HG03575 (cell line): ENCODE measurements around the gene NEUROG3.
"Not testable (repeated sequence)": the region's sequence is repeated elsewhere in the genome, so short reads cannot be mapped to it uniquely, and the experiment has no call there.

ENCODE experiments used
- ATAC-seq: cut with Tn5 transposase; IDR thresholded peaks from one replicate; pipeline ENCODE4 v1.9.1; 2021; ENCODE audit not compliant: unreplicated experiment, insufficient number of reproducible peaks, low FRiP score; ENCODE audit errors: extremely low read depth

The NEUROG3 gene

DNA sequence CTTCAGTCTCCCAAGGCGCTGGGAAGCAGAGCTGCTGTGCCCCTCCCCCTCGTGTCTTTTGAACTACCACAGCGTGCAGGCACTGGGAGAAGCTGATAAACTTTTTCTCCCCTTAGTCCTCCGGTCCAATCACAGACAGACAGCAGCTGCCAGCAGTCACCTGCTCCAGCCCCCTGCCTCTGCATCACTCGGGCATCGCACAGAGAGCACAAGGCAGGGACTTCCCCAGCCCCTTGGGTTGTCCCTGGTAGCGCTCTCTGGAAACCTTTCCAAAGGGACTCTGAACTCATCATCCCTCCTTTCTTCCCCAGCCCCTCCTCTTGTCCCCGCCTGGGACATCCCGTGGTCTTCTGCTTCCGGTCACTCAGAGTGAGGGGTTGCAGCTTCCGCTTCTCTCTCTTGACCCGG is 1.4 kb upstream of the NEUROG3 start:
- no peak for ATAC-seq

DNA sequence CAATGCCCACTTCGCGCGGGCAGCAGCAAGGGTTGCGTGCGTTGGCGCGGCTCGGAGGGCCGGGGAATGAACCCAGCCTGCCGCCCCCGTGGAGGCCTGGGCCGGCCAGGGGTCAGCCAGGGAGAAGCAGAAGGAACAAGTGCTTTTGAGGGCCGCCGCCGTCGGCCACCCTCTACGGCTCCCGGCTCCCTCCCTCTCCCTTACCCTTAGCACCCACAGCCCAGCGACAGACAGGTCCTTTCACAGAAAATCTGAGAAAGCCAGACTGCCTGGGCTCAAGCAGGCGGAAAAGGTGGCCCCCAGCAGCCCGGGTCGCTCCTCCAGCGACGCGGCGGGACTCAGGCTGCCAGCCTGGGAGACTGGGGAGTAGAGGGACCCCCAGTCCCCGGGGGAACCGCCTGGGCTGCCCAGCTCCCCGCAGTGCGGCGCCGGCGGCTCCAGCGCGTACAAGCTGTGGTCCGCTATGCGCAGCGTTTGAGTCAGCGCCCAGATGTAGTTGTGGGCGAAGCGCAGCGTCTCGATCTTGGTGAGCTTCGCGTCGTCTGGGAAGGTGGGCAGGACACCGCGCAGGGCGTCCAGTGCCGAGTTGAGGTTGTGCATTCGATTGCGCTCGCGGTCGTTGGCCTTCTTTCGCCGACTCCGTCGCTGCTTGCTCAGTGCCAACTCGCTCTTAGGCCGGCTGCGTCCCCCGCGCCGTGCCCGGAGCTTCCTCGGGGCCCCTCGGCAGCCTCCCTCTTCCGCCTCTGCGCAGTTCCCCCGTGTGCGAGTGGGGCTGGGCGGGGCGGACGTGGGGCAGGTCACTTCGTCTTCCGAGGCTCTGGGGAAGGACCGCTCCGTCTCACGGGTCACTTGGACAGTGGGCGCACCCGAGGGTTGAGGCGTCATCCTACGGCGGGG is 815 bp downstream of the NEUROG3 start:
- ATAC-seq: no peak

DNA sequence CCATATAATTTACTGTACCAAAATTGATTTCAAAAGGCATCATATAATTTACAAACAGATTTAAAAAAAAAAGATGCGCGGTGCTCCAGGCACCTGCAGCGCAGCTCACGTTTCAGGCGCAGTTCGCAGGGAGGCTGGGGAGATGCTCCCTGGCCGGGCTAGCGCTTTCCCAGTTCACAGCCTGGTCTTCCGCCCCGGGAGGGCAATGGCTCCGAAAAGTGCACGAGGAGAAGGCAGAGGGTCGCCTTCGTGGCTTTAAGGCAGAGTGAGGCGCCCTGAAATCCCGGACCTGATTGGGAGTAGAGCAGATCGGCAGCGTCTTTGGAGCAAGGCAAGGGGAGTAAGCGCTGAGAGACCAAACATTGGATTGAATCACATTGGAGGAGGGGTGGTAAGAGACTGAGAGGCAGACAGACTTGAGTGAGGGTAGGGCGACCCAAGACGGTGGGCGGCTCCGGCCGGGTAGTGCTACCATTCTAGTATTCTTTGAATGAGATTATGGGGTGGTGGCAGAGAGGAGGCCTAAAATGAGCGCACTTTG is 1.5 kb downstream of the NEUROG3 start:
- no peak for ATAC-seq

DNA sequence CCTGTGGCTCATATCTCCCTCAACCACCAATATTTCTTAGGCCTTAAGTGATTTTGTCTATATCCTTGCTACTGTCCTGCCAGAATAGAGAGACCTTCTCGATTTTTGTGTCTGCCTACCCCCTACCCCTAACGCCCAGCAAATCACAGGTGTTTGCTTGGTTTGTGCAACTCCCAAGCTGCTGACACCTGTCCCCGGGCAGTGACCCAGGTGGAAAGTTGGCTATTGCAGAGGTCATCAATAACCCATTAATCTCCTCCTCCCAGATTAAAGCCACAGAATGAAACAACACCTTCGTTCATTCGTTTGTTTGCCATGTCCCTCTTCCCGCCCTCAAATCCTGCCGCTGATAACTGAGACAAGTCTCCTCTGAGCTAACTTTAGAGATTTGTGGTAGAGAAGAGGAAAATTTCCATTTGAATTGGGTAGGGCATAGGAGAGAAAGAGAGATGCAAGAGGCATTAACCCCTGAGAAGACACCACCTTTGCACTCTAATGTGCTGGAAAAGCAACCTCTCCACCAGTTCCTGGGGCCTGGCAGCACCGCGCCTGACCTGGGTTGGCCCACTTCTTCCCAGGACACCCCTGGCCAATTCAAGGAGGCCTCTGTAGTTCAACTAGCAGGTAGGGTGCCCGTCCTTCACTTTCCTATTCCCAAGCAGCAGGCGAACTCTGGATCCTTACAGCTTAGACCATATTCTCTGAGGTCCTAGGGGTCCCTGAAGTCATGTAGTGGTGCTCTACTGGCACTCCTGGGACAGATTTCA is 3.0 kb downstream of the NEUROG3 start:
- no peak for ATAC-seq

DNA sequence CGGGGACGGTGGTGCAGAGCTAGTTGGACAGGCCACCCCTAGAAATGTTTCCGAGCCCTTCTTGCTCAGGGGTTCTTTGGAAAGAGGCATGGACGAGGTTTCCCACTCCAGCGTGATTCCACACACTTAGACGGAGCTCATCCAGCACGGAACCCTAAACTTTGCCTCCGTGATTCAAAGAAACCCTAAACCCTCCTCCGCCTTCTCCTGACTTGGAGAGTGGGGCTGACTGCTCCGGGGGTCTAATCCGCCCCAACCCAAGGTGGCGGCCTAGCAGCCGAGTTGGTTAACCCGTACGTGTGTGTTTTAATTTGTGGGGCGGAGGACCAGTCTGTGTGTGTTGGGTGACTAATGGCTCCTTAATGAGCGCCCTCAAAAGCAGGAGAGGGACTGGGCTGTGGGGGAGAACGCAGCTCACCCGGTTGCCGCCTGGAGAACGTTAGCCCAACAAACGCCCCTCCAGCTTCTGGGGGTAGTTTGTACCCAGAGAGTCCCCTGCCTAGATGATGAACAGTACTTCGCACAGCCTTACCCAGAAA is 3.8 kb downstream of the NEUROG3 start:
- ATAC-seq: no peak

DNA sequence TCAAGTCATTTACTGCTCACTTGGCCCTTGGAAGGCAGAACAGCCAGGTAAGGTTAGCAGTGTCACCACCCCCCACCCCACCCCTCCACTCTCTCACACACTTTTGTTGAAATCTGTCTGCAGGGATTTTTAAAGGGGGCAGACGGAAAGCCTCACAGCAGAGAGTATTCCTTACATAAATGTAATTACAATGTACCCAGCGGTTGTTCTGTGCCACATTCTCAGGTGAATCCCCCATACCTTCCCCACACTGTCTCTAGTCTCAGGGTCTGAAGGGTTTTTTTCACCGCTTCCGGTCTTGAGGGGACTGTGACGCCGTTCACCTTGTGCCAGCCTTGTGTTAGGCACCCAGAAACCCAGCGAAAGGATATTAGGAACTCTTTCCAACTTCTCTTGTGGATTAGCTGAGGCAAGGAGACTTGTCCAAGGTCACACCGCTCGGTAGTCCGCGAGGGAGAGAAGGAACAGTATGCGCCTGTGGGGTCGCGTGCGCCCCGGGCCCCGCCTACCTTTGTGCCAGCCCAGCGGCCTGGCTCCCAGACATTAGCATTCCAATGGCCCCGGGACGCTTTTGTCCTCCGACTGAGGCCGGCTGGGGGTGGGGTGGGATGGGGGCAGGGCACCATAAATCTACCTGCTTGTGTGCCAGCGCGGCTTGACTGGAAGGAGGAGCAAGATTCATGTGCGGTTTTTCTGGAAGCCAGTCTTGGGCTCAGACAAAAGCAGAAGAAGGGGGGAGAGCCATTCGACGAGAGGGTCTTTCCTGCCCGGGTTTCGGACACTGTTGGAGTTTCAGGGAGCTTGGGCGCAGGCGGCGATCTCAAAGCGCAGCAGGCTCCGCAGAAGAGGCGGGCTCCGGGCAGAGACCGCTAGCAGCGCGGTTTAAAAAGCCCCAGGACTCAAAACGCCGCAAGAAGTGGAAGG is 4.5 kb downstream of the NEUROG3 start:
- ATAC-seq: no peak

DNA sequence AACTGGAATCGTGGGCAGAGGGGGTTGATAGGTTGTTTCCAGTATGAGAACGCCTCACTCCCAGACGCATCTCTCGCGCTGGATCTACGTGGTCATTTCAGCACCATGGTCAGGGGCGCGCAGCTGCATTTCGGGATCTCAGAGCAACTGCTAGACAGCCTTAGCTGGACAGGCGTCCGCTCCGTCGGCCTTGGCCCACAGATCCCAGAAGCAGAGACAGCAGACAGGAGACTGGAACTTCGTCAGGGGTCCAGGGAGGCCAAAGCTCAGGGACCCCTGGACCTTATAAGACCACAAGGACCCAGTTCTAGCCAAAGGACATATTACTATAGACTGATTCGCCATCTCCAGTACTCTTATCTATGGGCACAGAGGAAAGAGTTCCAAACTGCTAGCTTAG is 5.3 kb downstream of the NEUROG3 start:
- ATAC-seq: no peak

DNA sequence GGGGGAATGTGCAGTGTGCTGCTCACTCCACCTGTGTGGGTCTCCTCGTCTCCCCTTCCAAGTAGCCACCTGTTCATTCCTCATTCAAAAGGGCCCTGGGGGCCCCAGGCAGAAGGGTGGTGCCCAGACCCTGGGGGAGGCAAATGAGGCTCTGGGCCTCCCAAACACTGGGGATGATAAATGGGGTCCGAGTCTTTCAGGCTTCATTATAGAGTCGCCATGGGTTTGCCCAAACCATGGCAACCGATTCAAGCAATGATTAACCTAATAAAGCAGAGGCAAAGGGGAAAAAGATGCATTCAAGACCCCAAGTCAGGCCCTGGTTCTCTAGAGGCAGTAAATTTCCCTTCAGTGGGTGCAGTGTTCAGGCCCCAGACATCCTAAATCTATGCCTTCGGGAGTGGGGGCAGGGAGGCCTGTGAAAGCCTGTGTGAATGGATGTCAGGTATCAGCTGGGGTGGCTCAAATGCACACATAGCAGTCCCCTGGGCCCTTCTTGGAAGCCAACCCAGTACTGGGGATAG is 10.4 kb downstream of the NEUROG3 start:
- no peak for ATAC-seq

DNA sequence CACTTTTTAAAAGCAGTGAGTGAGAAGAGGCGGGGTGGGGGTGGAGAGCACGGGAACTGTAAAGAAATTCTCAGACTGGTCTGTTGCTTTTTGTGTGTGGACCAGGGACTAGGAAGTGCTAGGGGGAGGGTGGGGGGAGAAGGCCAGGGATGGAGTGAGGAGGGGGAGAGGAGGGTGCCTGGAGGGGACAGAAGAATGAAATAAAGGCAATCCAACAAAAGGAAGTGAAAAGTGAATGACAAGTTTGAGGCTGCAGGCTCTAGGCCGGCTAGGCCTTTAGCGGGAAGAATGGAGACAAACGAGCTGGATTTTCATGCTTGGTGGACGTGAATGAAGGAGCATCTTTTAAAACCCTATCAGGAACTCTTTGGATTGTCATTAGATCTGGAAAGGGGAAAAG is 13.7 kb downstream of the NEUROG3 start:
- no peak for ATAC-seq

DNA sequence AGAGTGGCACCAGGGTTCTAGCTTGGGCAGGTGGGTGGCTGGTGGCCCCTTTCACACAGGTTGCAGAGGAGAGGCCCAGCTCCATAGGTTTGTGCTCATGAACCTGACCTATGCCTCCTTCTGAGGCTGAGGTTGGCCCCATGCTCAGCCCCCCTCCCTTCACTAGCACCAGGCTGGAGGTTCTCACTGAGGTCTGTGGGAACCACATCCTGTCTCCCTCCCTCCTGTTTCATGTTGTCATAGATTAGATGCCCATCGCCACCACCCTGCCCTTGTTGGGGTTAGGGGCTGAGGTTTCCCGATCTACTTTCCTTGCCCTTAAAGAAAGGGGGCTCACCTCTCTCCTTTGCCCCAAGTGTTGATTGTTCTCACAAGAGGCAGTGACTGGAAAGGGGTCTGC is 14.7 kb downstream of the NEUROG3 start:
- ATAC-seq: no peak

DNA sequence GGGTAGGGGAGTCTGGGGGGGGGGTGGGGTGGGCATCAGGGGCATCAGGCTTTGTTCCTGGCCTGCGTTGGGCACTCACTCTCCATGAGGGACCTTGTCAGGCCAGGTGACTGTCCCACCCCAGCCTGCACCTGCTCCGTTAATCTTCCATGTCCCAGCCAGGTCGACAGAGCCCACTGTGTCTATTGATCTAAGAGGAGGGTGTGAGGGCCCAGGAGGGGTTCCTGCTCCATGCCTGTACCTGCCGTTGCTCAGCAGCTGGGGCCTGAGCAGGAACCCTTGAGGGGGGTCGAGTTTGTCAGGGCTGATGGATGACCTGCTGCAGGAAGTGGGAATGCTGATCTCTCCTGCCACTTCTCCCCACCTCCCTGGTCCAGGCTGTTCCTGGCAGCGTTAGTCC is 18.6 kb downstream of the NEUROG3 start:
- no peak for ATAC-seq

DNA sequence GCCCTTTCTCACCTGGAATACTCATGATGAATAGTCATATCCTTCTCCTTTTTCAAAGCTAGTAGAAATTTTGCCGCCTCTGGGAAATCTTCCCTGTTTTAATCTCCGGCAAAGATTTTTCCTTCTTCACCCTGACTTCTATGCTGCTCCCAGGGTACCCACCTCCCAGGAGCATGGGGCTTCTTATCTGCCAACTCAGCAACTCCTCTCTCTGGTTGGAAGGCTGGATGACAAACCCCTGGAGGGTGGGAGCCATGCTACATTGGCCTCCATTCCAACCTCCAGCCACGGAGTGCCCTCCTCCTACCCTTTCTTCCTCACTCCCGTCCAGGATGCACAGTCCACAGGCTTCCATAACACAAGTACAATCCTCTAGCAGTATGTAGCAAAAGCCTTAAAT is 19.9 kb downstream of the NEUROG3 start:
- no peak for ATAC-seq

DNA sequence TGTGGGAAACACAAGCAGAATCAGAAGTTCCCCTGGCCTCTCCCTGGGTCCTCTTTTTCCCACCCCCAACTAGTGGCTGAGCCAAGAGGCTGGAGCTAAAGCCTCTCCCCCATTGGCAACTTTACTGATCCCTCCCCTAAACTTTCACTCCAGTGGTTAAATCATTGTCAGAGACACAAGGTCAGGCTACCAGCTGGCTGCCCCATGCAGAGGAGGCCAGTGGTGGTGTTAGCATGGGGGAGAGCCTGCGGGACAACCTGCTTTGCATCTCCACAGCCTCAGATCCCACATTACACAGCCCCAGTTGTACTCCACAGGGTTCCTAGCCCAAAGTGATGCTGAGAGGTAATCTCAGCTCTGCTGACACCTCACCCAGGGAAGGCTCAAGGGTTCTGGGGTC is 21.0 kb downstream of the NEUROG3 start:
- ATAC-seq: no peak

DNA sequence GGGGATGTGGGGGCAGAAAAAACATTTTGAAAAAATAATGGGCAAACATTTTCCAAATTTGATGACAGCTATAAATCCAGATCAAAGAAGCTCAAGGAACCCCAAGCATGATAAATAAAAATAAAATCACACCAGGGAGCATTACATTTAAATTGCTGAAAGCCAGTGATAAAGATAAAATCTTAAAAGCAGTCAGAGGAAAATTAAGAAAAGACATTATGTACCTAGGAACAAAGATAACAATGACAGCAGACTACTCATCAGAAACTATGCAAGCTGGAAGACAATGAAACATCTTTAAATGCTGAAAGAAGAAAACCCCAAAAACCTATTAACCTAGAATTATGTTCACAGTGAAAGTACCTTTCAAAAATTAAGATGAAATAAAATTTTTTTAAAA is 23.3 kb downstream of the NEUROG3 start:
- ATAC-seq: no peak

DNA sequence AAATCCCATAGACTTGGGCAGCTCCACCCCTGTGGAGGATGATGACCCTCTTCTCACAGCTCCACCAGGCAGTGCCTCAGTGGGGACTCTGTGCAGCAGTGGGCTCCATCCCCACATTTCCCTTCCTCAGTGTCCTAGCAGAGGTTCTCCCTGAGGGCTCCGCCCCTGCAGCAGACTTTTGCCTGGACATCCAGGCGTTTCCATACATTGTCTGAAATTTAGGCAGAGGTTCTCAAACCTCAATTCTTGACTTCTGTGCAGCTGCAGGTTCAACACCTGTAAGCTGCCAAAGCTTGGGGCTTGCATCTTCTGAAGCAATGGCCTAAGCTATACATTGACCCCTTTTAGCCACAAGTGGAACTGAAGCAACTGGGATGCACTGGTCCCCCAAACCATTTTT is 31.8 kb downstream of the NEUROG3 start:
- ATAC-seq: no peak

DNA sequence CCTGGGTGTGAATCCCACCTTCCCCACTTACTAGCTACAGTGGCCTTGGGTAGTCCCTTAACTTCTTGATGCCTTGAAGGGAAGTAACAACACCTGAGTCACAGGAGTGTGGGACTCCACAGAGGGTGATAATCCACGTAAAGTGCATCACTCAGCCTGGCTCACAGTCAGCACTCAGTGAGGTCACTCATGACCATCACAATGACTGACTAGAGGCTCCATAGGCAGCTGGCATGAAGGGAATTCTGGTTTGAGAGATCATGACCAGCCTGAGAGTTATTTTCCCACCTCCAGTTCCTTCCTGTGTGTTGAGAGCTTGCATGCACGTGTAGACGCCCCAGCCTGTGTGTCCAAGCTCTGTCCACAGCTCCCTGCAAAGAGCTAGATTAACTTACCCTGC is 34.8 kb downstream of the NEUROG3 start:
- ATAC-seq: no peak

DNA sequence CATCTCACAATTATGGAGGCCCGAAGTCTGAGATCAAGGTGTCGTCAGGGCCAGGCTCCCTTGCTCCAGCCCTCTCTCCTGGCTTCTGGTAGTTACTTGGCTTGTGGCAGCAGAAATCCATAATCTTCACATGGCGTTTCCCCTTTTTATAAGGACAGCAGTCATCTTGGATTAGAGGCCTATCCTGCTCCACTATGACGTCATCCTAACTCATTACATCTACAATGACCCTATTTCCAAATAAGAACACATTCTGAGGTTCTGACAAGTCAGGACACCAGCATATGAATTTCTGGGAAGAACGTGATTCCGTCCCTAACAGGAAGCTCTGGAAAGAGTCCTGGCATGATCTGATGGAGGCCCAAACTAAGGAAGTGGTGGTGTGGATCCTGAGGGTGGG is 35.8 kb downstream of the NEUROG3 start:
- ATAC-seq: no peak

DNA sequence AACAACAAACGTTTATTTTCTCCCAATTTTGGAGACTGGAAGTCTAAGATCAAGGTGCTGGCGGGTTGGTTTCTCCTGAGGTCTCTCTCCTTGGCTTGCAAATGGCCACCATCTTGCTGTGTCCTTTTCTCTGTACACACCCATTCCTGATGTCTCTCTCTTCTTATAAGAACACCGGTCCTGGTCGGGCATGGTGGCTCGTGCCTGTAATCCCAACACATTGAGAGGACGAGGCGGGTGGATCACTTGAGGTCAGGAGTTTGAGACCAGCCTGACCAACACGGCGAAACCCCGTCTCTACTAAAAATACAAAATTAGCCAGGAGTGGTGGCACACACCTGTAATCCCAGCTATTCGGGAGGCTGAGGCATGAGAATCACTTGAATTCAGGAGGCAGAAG is 36.7 kb downstream of the NEUROG3 start:
- not testable (repeated sequence) for ATAC-seq

DNA sequence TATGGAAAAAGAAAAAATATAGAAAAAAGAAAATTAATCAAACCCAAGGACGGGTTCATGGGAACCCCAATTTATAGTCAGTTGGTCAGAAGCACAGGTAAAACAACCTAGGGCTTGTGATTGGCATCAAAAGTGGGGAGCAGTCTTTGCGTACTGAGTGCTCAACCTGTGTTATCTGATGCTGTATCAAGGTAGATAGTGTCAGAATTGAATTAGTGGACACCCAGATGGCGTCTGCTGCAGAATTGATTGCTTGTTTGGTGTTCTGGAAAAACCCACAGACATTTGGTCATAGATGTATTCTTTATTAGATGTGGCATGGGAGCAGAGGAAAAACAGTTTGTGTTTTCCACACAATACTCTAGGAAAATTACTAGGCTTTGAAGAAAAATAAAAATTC is 39.6 kb downstream of the NEUROG3 start:
- no peak for ATAC-seq
